Pons (tissue), 1 donor: ENCODE measurements around the gene SH2D1B.

ENCODE experiments used
- DNase-seq: peaks from one replicate; pipeline ENCODE4 v3.0.0-alpha.2; 2016; ENCODE audit warnings: low spot score

Gene SH2D1B

GRCh38 chr1:162398999-162399580, 12.8 kb downstream of the SH2D1B start:
- DNase-seq: no peak

GRCh38 chr1:162397943-162398560, 13.9 kb downstream of the SH2D1B start:
- DNase-seq: no peak

- no peak for DNase-seq
Observed at GRCh38 chr1:162397039-162397448, 14.9 kb downstream of the SH2D1B start.

GRCh38 chr1:162396201-162396906, 15.6 kb downstream of the SH2D1B start:
- no peak for DNase-seq

- peak; percentile 58 for DNase-seq
Observed at GRCh38 chr1:162391790-162392563, 20.0 kb downstream of the SH2D1B start.

GRCh38 chr1:162390396-162391185, 21.3 kb downstream of the SH2D1B start:
- no peak for DNase-seq

GRCh38 chr1:162389971-162390370, 22.0 kb downstream of the SH2D1B start:
- DNase-seq: no peak

- DNase-seq: no peak
Observed at GRCh38 chr1:162389021-162389818, 22.7 kb downstream of the SH2D1B start.

GRCh38 chr1:162388615-162389014, 23.3 kb downstream of the SH2D1B start:
- no peak for DNase-seq

- no peak for DNase-seq
Observed at GRCh38 chr1:162388083-162388594, 23.8 kb downstream of the SH2D1B start.

- DNase-seq: no peak
Observed at GRCh38 chr1:162387226-162388082, 24.5 kb downstream of the SH2D1B start.

- no peak for DNase-seq
Observed at GRCh38 chr1:162386292-162387225, 25.4 kb downstream of the SH2D1B start.

- DNase-seq: no peak
Observed at GRCh38 chr1:162385702-162386101, 26.2 kb downstream of the SH2D1B start.

- DNase-seq: no peak
Observed at GRCh38 chr1:162385280-162385623, 26.7 kb downstream of the SH2D1B start.

GRCh38 chr1:162384601-162385279, 27.2 kb downstream of the SH2D1B start:
- DNase-seq: no peak

- no peak for DNase-seq
Observed at GRCh38 chr1:162384116-162384515, 27.8 kb downstream of the SH2D1B start.

- no peak for DNase-seq
Observed at GRCh38 chr1:162383516-162383915, 28.4 kb downstream of the SH2D1B start.

- no peak for DNase-seq
Observed at GRCh38 chr1:162383091-162383490, 28.8 kb downstream of the SH2D1B start.
